Measurements from ENCODE around the gene COPZ1. TPM values are rescaled to one million over a fixed set of nuclear protein-coding genes. Genes with fewer than 3 reads are reported as not detected.
A peak's percentile ranks its signal among the peaks of the same experiment; 100 is the strongest.

COPZ1 gene
- total and polyA plus RNA-seq, 2 experiments from 2014 or later = 164 to 207 TPM

DNA sequence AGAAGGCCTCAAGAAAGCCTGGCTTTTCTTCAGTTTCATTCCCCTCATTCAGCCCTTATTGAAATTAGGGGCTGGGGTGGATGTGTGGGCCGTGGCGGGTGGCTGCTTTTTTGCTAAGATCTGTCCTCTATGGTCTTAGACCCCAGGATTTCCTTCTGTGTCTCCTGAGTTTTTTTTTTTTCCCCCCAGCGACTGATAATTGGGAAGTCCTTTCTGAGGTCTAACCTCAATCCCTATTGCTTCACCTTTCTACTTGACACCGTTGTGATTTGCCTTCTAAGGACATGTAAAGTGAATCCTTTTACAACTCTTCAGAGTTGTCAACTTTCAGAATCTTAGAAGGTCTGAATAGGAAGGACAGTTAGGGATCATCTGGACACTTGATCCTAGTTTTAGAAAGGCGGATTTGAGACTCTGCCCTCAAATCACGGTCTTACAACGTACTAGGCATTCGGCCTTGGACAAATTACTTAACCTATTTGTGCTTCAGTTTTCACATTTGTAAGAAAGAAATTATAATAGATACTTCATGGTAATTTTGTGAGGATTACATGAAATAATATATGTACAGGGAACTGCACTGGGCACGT is 34.9 kb downstream of the COPZ1 start:
- DNase-seq (ENCODE audit: low spot score) = no peak
- H3K9me3 ChIP-seq (ENCODE audit: low read depth) = no peaks in the 10 kb centered on the region
- 57% methylated on average over 9 of the region's 9 CpGs for WGBS (ENCODE audit: low lambda C conversion rate, missing lambda C conversion rate)
- H3K9me2 ChIP-seq (replicated peaks; ENCODE audit: insufficient read depth) = no peaks in the 10 kb centered on the region
- no peaks in the 10 kb centered on the region for H3K79me2 ChIP-seq
- no peaks in the 10 kb centered on the region for H3K36me3 ChIP-seq (replicated peaks; ENCODE audit: insufficient read depth, low read depth)
- no peaks in the 10 kb centered on the region for H4K20me1 ChIP-seq (ENCODE audit: insufficient read depth, poor library complexity, severe bottlenecking)
- H3K27ac ChIP-seq = peak overlapping the region; percentile 85
- no peak for TF ChIP-seq EZH2phosphoT487 (IDR thresholded peaks at IDR 0.05; ENCODE audit: low read depth, severe bottlenecking, unreplicated experiment)
- TF ChIP-seq, protein P1, sequence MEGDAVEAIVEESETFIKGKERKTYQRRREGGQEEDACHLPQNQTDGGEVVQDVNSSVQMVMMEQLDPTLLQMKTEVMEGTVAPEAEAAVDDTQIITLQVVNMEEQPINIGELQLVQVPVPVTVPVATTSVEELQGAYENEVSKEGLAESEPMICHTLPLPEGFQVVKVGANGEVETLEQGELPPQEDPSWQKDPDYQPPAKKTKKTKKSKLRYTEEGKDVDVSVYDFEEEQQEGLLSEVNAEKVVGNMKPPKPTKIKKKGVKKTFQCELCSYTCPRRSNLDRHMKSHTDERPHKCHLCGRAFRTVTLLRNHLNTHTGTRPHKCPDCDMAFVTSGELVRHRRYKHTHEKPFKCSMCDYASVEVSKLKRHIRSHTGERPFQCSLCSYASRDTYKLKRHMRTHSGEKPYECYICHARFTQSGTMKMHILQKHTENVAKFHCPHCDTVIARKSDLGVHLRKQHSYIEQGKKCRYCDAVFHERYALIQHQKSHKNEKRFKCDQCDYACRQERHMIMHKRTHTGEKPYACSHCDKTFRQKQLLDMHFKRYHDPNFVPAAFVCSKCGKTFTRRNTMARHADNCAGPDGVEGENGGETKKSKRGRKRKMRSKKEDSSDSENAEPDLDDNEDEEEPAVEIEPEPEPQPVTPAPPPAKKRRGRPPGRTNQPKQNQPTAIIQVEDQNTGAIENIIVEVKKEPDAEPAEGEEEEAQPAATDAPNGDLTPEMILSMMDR (IDR thresholded peaks at IDR 0.05; ENCODE audit: poor library complexity) = peak; percentile 5
- no peak for TF ChIP-seq EZH2 (IDR thresholded peaks at IDR 0.05; ENCODE audit: borderline replicate concordance)
- H3K4me1 ChIP-seq (ENCODE audit: insufficient read depth) = peaks cover 28% of the 10 kb centered on the region
- peak overlapping the region; percentile 0 for H2AFZ ChIP-seq
- H3K4me2 ChIP-seq = peak overlapping the region; percentile 67
- no peak overlapping the region for H3K4me3 ChIP-seq
- H3K27me3 ChIP-seq = peaks cover 3% of the 10 kb centered on the region

DNA sequence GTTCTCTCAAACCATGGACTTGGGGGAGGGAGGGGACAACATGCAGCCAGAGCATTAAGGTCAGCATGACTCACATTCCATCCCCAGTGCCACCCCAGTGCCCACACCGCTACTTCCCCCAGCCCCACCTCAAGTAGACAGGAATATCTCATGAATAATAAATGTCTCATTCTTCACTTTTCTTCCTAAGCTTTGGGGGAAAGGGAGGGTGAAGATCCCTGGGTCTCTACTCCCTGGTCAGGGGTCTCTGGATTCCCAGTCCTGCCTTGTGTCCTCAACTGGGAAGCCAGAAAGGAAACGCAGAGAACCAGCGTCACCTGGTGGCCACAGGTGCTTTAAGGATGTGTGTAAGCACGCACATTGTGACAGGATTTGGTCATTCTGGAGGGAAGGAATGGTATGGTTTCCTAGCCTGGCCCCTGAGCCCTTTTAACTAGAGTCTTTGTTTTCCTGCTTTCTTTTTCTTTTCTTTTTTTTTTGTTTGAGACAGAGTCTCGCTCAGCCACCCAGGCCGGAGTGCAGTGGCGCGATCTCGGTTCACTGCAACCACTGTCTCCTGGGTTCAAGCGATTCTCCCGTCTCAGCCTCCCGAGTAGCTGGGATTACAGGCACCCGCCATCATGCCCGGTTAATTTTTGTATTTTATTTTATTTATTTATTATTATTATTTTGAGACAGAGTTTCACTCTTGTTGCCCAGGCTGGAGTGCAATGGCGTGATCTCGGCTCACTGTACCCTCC is 36.0 kb downstream of the COPZ1 start:
- peak; percentile 89 for DNase-seq (ENCODE audit: low spot score)
- Histone ChIP-seq H4K20me1 (ENCODE audit: insufficient read depth, poor library complexity, severe bottlenecking) (no peaks in the 10 kb centered on the region), H2AFZ (no peak overlapping the region), H3K4me1 (ENCODE audit: insufficient read depth) (peaks cover 28% of the 10 kb centered on the region), H3K27me3 (peaks cover 3% of the 10 kb centered on the region), H3K36me3 (replicated peaks; ENCODE audit: insufficient read depth, low read depth) (no peaks in the 10 kb centered on the region), H3K4me2 (no peak overlapping the region), H3K27ac (peak overlapping the region; percentile 85), H3K9me2 (replicated peaks; ENCODE audit: insufficient read depth) (no peaks in the 10 kb centered on the region), H3K9me3 (ENCODE audit: low read depth) (no peaks in the 10 kb centered on the region), H3K79me2 (no peaks in the 10 kb centered on the region), H3K4me3 (no peak overlapping the region)
- WGBS (ENCODE audit: low lambda C conversion rate, missing lambda C conversion rate) = 60% methylated on average over 16 of the region's 16 CpGs
- TF ChIP-seq EZH2phosphoT487 (IDR thresholded peaks at IDR 0.05; ENCODE audit: low read depth, severe bottlenecking, unreplicated experiment) = no peak
- TF ChIP-seq, protein P1 (IDR thresholded peaks at IDR 0.05; ENCODE audit: poor library complexity) = peak; percentile 95

DNA sequence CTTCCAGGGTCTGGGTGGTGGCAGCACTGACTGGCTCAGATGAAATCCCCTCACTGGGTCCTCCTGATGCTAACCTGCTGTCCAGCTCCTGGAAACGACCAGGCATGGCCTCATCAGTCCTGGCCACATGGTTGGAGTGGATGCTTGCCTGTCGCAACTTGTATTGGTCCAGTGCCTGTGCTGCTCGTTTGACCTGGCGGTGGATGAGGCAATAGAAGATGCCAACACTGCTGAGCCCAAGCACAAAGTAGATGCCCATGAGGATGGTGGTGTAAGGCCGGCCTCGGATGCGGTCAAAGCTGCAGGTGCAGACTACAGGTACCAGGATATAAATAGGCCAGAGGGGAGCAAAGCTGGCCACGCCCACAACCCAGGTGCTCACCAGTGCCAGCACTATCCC is 38.1 kb downstream of the COPZ1 start:
- Histone ChIP-seq H2AFZ (no peak overlapping the region), H3K4me2 (no peak overlapping the region), H4K20me1 (ENCODE audit: insufficient read depth, poor library complexity, severe bottlenecking) (no peaks in the 10 kb centered on the region), H3K9me2 (replicated peaks; ENCODE audit: insufficient read depth) (no peaks in the 10 kb centered on the region), H3K9me3 (ENCODE audit: low read depth) (no peaks in the 10 kb centered on the region), H3K36me3 (replicated peaks; ENCODE audit: insufficient read depth, low read depth) (no peaks in the 10 kb centered on the region), H3K4me3 (no peak overlapping the region), H3K27me3 (peaks cover 3% of the 10 kb centered on the region), H3K79me2 (no peaks in the 10 kb centered on the region), H3K4me1 (ENCODE audit: insufficient read depth) (peaks cover 14% of the 10 kb centered on the region), H3K27ac (no peak overlapping the region)
- 89% methylated on average over 8 of the region's 8 CpGs for WGBS (ENCODE audit: low lambda C conversion rate, missing lambda C conversion rate)
- DNase-seq (ENCODE audit: low spot score) = no peak
- TF ChIP-seq EZH2 (IDR thresholded peaks at IDR 0.05; ENCODE audit: borderline replicate concordance) = no peak
- TF ChIP-seq, protein P1 (IDR thresholded peaks at IDR 0.05; ENCODE audit: poor library complexity) = no peak
- no peak for TF ChIP-seq EZH2phosphoT487 (IDR thresholded peaks at IDR 0.05; ENCODE audit: low read depth, severe bottlenecking, unreplicated experiment)
